SK-N-SH treated with all-trans-retinoic acid at 6 μM for 48 hours (cell line): Measurements from ENCODE around the gene PRTFDC1.

Experiments
- ARNTL ChIP-seq: fragments of 450-650 bp; formaldehyde crosslinking; IDR thresholded peaks from 2 replicates; pipeline ENCODE4 v1.5.0; 2020; ENCODE audit warnings: low read depth, mild to moderate bottlenecking, moderate library complexity, borderline replicate concordance
- CSRNP3 ChIP-seq: fragments of 250-450 bp; sonication (Bioruptor Pico); IDR thresholded peaks from 2 replicates; pipeline ENCODE4 v1.5.1; 2021; ENCODE audit warnings: mild to moderate bottlenecking, moderate library complexity
- ISL1 ChIP-seq: fragments of 250-450 bp; sonication (Bioruptor Pico); IDR thresholded peaks from 2 replicates; pipeline ENCODE4 v2.1.2; 2022; ENCODE audit warnings: mild to moderate bottlenecking, moderate library complexity
- PATZ1 ChIP-seq: fragments of 250-450 bp; sonication (Bioruptor Pico); IDR thresholded peaks from 2 replicates; pipeline ENCODE4 v1.8.0; 2020; ENCODE audit warnings: mild to moderate bottlenecking, moderate library complexity, borderline replicate concordance
- POU6F1 ChIP-seq: fragments of 250-450 bp; sonication (Bioruptor Pico); IDR thresholded peaks from 2 replicates; pipeline ENCODE4 v1.8.0; 2021; ENCODE audit warnings: low read depth, mild to moderate bottlenecking, moderate library complexity, borderline replicate concordance
- RARB ChIP-seq: fragments of 250-450 bp; sonication (Bioruptor Pico); IDR thresholded peaks from 2 replicates; pipeline ENCODE4 v1.8.0; 2021; ENCODE audit warnings: mild to moderate bottlenecking, moderate library complexity
- TCF4 ChIP-seq: fragments of 250-450 bp; sonication (Bioruptor Pico); IDR thresholded peaks from 2 replicates; pipeline ENCODE4 v1.8.0; 2021; ENCODE audit warnings: mild to moderate bottlenecking, moderate library complexity, borderline replicate concordance
- TOX ChIP-seq: fragments of 250-450 bp; sonication (Bioruptor Pico); IDR thresholded peaks from 2 replicates; pipeline ENCODE4 v1.8.0; 2021; ENCODE audit warnings: mild to moderate bottlenecking, moderate library complexity, borderline replicate concordance
- ZFP3 ChIP-seq: fragments of 250-450 bp; sonication (Bioruptor Pico); IDR thresholded peaks from 2 replicates; pipeline ENCODE4 v1.5.0; 2020; ENCODE audit warnings: mild to moderate bottlenecking, moderate library complexity
- ZNF565 ChIP-seq: fragments of 450-650 bp; formaldehyde crosslinking; conservative IDR thresholded peaks from 2 replicates; pipeline ENCODE4 v1.5.0; 2020; ENCODE audit warnings: low read depth, mild to moderate bottlenecking, moderate library complexity
- ZNF8 ChIP-seq: fragments of 450-650 bp; formaldehyde crosslinking; IDR thresholded peaks from 2 replicates; pipeline ENCODE4 v1.5.0; 2020; ENCODE audit warnings: mild to moderate bottlenecking, moderate library complexity

GRCh38 chr10:24917979-24918378 lies 34.4 kb downstream of the PRTFDC1 start:
- TF ChIP-seq ZNF565 (CRISPR knock-in tag) (no peak), PATZ1 (CRISPR knock-in tag) (no peak), TOX (CRISPR knock-in tag) (no peak), POU6F1 (no peak), ZNF8 (CRISPR knock-in tag) (no peak), RARB (CRISPR knock-in tag) (no peak), ARNTL (CRISPR knock-in tag) (no peak), ZFP3 (CRISPR knock-in tag) (no peak), CSRNP3 (no peak), TCF4 (CRISPR knock-in tag) (no peak), ISL1 (CRISPR knock-in tag) (no peak)
